HepG2 (cell line): ENCODE measurements around the gene BGN. TPM values are rescaled to one million over a fixed set of nuclear protein-coding genes. Genes with fewer than 3 reads are reported as not detected.

ENCODE experiments used
- BRCA1 ChIP-seq: sonication (generic); formaldehyde crosslinking; IDR thresholded peaks from 2 replicates; pipeline ENCODE4 v1.4.0; 2020; ENCODE audit warnings: missing genetic modification reagents
- IRF2 ChIP-seq: IDR thresholded peaks from 2 replicates; pipeline ENCODE4 v1.6.1; 2018; ENCODE audit warnings: missing genetic modification reagents, missing compliant biosample characterization
- JDP2 ChIP-seq: sonication (generic); formaldehyde crosslinking; IDR thresholded peaks from 2 replicates; pipeline ENCODE4 v1.8.1; 2022; ENCODE audit warnings: missing genetic modification reagents, borderline replicate concordance
- RFX5 ChIP-seq: IDR thresholded peaks from 2 replicates; pipeline ENCODE4 v1.6.1; 2011; ENCODE audit warnings: low read depth, low read length, improper control_type of control experiment
- SALL1 ChIP-seq: sonication (generic); formaldehyde crosslinking; IDR thresholded peaks from 2 replicates; pipeline ENCODE4 v1.8.0; 2022; ENCODE audit warnings: mild to moderate bottlenecking, missing genetic modification reagents
- SAP130 ChIP-seq: IDR thresholded peaks from 2 replicates; pipeline ENCODE4 v1.6.1; 2016; ENCODE audit warnings: low read depth
- SIN3B ChIP-seq: fragments of 150-350 bp; IDR thresholded peaks from 2 replicates; pipeline ENCODE4 v1.6.1; 2014; ENCODE audit warnings: low read length
- ZFP90 ChIP-seq: sonication (generic); formaldehyde crosslinking; IDR thresholded peaks from 2 replicates; pipeline ENCODE4 v1.8.0; 2022; ENCODE audit warnings: missing genetic modification reagents, mild to moderate bottlenecking, inconsistent platforms, borderline replicate concordance
- ZNF235 ChIP-seq: sonication (generic); formaldehyde crosslinking; IDR thresholded peaks from 2 replicates; pipeline ENCODE4 v1.8.1; 2023; ENCODE audit warnings: mild to moderate bottlenecking, missing genetic modification reagents, borderline replicate concordance
- ZNF468 ChIP-seq: sonication (generic); formaldehyde crosslinking; IDR thresholded peaks from 2 replicates; pipeline ENCODE4 v1.8.0; 2022; ENCODE audit warnings: mild to moderate bottlenecking, moderate library complexity, missing genetic modification reagents
- ZNF670 ChIP-seq: sonication (generic); formaldehyde crosslinking; IDR thresholded peaks from 2 replicates; pipeline ENCODE4 v1.8.0; 2022; ENCODE audit warnings: mild to moderate bottlenecking, missing genetic modification reagents, borderline replicate concordance
- ZNF776 ChIP-seq: sonication (generic); formaldehyde crosslinking; IDR thresholded peaks from 2 replicates; pipeline ENCODE4 v1.4.0; 2020; ENCODE audit warnings: mild to moderate bottlenecking, missing genetic modification reagents
- ZNF883 ChIP-seq: sonication (generic); formaldehyde crosslinking; IDR thresholded peaks from 2 replicates; pipeline ENCODE4 v1.5.1; 2020; ENCODE audit warnings: mild to moderate bottlenecking, missing genetic modification reagents; ENCODE audit errors: not compliant biosample characterization
- polyA plus RNA-seq, 8 experiments: library from polyadenylated mRNA; depleted of rRNA in 3 of 8; stranded (reverse) in 7 of 8; unstranded in 1 of 8; fragments of >200 nt; fragmentation: Illumina TruSeq in 4 of 8; extraction: Trizol in 4 of 8; gene quantifications; 2 replicates each; pipeline versions ENCODE4 v1.2.1 to v1.2.3, GENCODE V29; 2011 to 2016; ENCODE audit warnings: low read depth in 4 of 8, missing spikeins in 1 of 8, mixed read lengths in 1 of 8; ENCODE audit not compliant: insufficient read depth in 1 of 8
- total RNA-seq, 5 experiments: library from RNA; depleted of rRNA; stranded (reverse); fragments of >200 nt; fragmentation: Illumina TruSeq; extraction: Trizol; gene quantifications; 2 replicates each; pipeline ENCODE4 v1.2.3, GENCODE V29; 2016; ENCODE audit warnings: low read depth in 1 of 5
- TF ChIP-seq, protein P1 (sequence below): sonication (generic); formaldehyde crosslinking; IDR thresholded peaks from 2 replicates; pipeline ENCODE4 v1.9.0; 2021; ENCODE audit warnings: missing genetic modification reagents, borderline replicate concordance
- TF ChIP-seq, protein P2 (sequence below): sonication (generic); formaldehyde crosslinking; conservative IDR thresholded peaks from 2 replicates; pipeline ENCODE4 v1.4.0; 2020; ENCODE audit warnings: missing genetic modification reagents
- TF ChIP-seq, protein P3 (sequence below), 2 experiments: fragments of 450-650 bp in 1 of 2; sonication (generic) in 1 of 2; formaldehyde crosslinking in 1 of 2; IDR thresholded peaks; 2 replicates each; pipeline versions ENCODE4 v1.6.1 to v1.8.0; 2016 to 2022; ENCODE audit warnings: antibody characterized with exemption in 1 of 2, mild to moderate bottlenecking in 1 of 2, missing genetic modification reagents in 1 of 2

Gene BGN
- total and polyA plus RNA-seq, 2 of the 13 experiments (the other 11 are each of a cell fraction or from before 2014, with no cell fraction given) = 0.18 to 0.63 TPM

DNA sequence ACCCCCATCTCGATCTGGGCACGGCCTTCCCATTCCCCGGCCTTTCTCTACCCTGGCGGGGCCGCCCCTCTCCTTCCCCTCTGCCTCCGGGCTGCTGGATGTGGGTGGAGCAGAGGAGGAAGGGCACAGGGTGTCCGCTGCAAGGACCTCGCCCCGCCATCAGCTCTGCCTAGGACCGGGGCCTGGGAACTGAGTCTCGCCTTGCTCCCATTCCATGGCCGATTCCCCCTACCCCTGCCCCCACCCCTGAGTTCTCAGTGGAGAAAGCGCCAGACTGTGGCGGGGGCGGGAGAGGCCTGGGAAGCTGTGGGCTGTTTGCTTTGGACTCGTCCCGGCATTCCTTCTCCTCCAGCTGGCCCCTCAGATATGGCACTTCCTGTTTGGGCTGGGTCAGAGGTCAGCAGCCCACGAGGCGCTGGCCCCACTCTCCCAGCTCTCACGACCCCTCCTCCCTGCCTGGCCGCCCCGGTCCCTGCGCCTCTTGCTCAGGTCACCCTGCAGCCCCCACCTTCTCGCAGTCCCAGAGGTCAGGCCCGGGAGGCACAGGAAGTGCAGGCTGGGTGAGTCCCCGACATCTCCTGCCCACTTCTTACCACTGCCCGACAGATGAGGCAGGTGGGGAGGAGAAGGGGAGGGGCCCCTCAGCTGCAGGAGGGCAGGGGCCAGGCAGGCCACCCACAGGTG, 6.4 kb upstream of the BGN start (continued):
- TF ChIP-seq, protein P1, sequence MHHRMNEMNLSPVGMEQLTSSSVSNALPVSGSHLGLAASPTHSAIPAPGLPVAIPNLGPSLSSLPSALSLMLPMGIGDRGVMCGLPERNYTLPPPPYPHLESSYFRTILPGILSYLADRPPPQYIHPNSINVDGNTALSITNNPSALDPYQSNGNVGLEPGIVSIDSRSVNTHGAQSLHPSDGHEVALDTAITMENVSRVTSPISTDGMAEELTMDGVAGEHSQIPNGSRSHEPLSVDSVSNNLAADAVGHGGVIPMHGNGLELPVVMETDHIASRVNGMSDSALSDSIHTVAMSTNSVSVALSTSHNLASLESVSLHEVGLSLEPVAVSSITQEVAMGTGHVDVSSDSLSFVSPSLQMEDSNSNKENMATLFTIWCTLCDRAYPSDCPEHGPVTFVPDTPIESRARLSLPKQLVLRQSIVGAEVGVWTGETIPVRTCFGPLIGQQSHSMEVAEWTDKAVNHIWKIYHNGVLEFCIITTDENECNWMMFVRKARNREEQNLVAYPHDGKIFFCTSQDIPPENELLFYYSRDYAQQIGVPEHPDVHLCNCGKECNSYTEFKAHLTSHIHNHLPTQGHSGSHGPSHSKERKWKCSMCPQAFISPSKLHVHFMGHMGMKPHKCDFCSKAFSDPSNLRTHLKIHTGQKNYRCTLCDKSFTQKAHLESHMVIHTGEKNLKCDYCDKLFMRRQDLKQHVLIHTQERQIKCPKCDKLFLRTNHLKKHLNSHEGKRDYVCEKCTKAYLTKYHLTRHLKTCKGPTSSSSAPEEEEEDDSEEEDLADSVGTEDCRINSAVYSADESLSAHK (CRISPR knock-in tag) = no peak
- TF ChIP-seq, protein P2, sequence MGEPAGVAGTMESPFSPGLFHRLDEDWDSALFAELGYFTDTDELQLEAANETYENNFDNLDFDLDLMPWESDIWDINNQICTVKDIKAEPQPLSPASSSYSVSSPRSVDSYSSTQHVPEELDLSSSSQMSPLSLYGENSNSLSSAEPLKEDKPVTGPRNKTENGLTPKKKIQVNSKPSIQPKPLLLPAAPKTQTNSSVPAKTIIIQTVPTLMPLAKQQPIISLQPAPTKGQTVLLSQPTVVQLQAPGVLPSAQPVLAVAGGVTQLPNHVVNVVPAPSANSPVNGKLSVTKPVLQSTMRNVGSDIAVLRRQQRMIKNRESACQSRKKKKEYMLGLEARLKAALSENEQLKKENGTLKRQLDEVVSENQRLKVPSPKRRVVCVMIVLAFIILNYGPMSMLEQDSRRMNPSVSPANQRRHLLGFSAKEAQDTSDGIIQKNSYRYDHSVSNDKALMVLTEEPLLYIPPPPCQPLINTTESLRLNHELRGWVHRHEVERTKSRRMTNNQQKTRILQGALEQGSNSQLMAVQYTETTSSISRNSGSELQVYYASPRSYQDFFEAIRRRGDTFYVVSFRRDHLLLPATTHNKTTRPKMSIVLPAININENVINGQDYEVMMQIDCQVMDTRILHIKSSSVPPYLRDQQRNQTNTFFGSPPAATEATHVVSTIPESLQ (CRISPR knock-in tag) = no peak
- no peak for TF ChIP-seq ZNF235 (CRISPR knock-in tag)
- TF ChIP-seq ZNF776 (CRISPR knock-in tag) = no peak
- no peak for TF ChIP-seq BRCA1
- TF ChIP-seq SAP130 (CRISPR knock-in tag) = peak; percentile 58; the same call in 1 of the 2 replicates
- TF ChIP-seq SALL1 (CRISPR knock-in tag) = no peak
- no peak for TF ChIP-seq ZNF468
- TF ChIP-seq ZNF883 (CRISPR knock-in tag) = no peak
- no peak for TF ChIP-seq RFX5
- TF ChIP-seq ZNF670 (CRISPR knock-in tag) = no peak
- TF ChIP-seq, protein P3, sequence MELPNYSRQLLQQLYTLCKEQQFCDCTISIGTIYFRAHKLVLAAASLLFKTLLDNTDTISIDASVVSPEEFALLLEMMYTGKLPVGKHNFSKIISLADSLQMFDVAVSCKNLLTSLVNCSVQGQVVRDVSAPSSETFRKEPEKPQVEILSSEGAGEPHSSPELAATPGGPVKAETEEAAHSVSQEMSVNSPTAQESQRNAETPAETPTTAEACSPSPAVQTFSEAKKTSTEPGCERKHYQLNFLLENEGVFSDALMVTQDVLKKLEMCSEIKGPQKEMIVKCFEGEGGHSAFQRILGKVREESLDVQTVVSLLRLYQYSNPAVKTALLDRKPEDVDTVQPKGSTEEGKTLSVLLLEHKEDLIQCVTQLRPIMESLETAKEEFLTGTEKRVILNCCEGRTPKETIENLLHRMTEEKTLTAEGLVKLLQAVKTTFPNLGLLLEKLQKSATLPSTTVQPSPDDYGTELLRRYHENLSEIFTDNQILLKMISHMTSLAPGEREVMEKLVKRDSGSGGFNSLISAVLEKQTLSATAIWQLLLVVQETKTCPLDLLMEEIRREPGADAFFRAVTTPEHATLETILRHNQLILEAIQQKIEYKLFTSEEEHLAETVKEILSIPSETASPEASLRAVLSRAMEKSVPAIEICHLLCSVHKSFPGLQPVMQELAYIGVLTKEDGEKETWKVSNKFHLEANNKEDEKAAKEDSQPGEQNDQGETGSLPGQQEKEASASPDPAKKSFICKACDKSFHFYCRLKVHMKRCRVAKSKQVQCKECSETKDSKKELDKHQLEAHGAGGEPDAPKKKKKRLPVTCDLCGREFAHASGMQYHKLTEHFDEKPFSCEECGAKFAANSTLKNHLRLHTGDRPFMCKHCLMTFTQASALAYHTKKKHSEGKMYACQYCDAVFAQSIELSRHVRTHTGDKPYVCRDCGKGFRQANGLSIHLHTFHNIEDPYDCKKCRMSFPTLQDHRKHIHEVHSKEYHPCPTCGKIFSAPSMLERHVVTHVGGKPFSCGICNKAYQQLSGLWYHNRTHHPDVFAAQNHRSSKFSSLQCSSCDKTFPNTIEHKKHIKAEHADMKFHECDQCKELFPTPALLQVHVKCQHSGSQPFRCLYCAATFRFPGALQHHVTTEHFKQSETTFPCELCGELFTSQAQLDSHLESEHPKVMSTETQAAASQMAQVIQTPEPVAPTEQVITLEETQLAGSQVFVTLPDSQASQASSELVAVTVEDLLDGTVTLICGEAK (IDR thresholded peaks at IDR 0.05) = no peak
- TF ChIP-seq, protein P3 (CRISPR knock-in tag; IDR thresholded peaks at IDR 0.05) = no peak
- TF ChIP-seq IRF2 (CRISPR knock-in tag) = no peak
- no peak for TF ChIP-seq JDP2 (CRISPR knock-in tag)
- TF ChIP-seq SIN3B = no peak
- no peak for TF ChIP-seq ZFP90
